Keratinocyte (primary cell): ENCODE results near the gene FUZ.

ENCODE experiments used
- EZH2 ChIP-seq: IDR thresholded peaks from one replicate; pipeline ENCODE4 v1.6.1; 2012; ENCODE audit warnings: inconsistent platforms, mild to moderate bottlenecking, low read length, moderate library complexity
- TF ChIP-seq, protein P1 (sequence below), 3 experiments: IDR thresholded peaks in 1 of 3; conservative IDR thresholded peaks in 1 of 3; optimal IDR thresholded peaks in 1 of 3; 2 replicates in 2 of 3; 3 replicates in 1 of 3; pipeline versions ENCODE3 to v1.5.1; 2011; ENCODE audit warnings: low read length in 3 of 3, mild to moderate bottlenecking in 3 of 3, moderate library complexity in 2 of 3, control low read depth in 1 of 3, inconsistent platforms in 1 of 3; ENCODE audit not compliant: insufficient read depth in 2 of 3; ENCODE audit errors: extremely low read depth in 1 of 3

DNA sequence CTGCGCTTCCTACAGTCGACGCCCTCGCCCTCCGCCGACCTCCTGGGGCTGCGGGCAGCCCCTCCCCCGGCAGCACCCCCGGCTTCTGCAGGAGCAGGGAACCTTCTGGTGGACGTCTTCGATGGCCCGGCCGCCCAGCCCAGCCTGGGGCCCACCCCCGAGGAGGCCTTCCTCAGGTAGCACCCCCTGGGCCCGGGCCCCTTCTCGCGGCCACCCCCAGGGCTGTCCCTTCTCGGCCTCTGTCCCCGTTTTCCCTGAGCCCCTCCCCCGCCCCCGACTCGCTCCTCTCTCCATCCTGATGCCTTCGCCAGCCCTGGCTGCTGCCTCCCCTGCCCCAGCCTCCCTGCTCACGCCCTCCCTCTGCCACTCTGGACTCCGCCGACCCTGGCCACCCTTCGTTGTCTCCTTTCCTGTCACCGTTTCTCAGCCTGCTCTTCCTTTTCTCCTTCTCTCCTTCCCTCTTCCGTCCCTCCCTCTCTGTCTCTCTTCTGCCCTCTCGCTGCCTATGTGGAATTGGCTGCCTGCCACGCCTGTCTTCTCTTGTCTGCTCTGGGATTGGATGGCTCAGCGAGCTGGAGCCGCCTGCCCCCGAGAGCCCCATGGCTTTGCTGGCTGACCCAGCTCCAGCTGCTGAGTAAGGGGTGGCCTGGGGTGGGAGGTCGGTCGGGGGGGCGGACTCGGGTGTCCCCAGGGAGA, 11.0 kb downstream of the FUZ start:
- TF ChIP-seq, protein P1, sequence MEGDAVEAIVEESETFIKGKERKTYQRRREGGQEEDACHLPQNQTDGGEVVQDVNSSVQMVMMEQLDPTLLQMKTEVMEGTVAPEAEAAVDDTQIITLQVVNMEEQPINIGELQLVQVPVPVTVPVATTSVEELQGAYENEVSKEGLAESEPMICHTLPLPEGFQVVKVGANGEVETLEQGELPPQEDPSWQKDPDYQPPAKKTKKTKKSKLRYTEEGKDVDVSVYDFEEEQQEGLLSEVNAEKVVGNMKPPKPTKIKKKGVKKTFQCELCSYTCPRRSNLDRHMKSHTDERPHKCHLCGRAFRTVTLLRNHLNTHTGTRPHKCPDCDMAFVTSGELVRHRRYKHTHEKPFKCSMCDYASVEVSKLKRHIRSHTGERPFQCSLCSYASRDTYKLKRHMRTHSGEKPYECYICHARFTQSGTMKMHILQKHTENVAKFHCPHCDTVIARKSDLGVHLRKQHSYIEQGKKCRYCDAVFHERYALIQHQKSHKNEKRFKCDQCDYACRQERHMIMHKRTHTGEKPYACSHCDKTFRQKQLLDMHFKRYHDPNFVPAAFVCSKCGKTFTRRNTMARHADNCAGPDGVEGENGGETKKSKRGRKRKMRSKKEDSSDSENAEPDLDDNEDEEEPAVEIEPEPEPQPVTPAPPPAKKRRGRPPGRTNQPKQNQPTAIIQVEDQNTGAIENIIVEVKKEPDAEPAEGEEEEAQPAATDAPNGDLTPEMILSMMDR (optimal IDR thresholded peaks at IDR 0.05 in 1 of 3, IDR thresholded peaks at IDR 0.05 in 1 of 3, conservative IDR thresholded peaks at IDR 0.05 in 1 of 3; ENCODE audit: extremely low read depth in 1 of 3, insufficient read depth in 2 of 3, low read length in 3 of 3), result no peak
- TF ChIP-seq EZH2, result no peak
